ENCODE measurements around the gene ODF4.

- TF ChIP-seq CREB5 (CRISPR knock-in tag; IDR thresholded peaks at IDR 0.05; ENCODE audit: low read depth) (no peak), ESRRG (CRISPR knock-in tag; IDR thresholded peaks at IDR 0.05) (no peak), CSRNP3 (CRISPR knock-in tag; IDR thresholded peaks at IDR 0.05) (no peak)
Measured at GRCh38 chr17:8320990-8321389, 18.6 kb upstream of the ODF4 start.

Data from SK-N-SH treated with all-trans-retinoic acid at 6 μM for 48 hours (cell line).